Measurements from ENCODE around the gene ARHGAP33. TPM values are rescaled to one million over a fixed set of nuclear protein-coding genes. Genes with fewer than 3 reads are reported as not detected.

Gene ARHGAP33
- total RNA-seq, 1 experiment from 2014 or later: 19.5 TPM

DNA sequence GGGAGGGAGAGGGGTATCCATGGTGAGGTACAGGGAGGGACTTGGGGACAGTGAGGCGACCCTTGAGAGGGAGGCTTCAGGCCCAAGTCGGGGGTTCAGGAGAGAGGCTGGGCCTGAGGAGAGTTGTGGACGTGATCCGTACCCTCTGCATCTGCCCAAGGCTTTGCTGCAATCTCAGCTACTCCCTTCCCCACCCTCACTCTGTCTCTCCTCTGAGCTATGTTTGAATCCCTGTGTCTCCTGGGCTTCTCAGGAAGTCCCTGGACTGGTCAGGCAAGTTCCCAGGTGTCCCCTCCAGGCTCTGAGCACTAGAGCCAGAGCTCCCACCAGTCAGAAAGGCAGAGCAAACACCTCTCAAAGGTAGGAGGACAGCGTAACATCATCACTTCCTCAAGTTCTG is 25.2 kb upstream of the ARHGAP33 start:
- Histone ChIP-seq H3K4me2 (ENCODE audit: insufficient read depth, insufficient read length, low read length) (no peak overlapping the region), H2BK120ac (ENCODE audit: low read depth, low read length, poor library complexity, severe bottlenecking) (no peak overlapping the region)
- DNase-seq: no peak

More for the DNA sequence above, 25.2 kb upstream of the ARHGAP33 start:
- Mint-ChIP-seq H3K36me3 (ENCODE audit: insufficient read depth in 1 of 3, low read depth in 3 of 3) (peaks cover 0 to 8% (median 6%) of the 10 kb centered on the region in 3 experiments; a peak in 3 of 7 replicates), H3K4me3 (no peak overlapping the region; a peak in 1 of 5 replicates), H3K27ac (no peak overlapping the region), H3K27me3 (ENCODE audit: low read depth) (peaks cover 3% of the 10 kb centered on the region), H3K9me3 (no peaks in the 10 kb centered on the region), H3K4me1 (peaks cover 17 to 24% of the 10 kb centered on the region in 2 experiments)
- Histone ChIP-seq H3K27me3 (ENCODE audit: insufficient read depth, low read length) (no peaks in the 10 kb centered on the region), H2BK5ac (ENCODE audit: insufficient read length, low read length) (no peak overlapping the region), H2BK15ac (ENCODE audit: low read depth, low read length) (no peak overlapping the region), H3K23me2 (ENCODE audit: insufficient read length, low read depth, low read length, poor library complexity, severe bottlenecking) (peaks cover 10% of the 10 kb centered on the region), H3K79me1 (ENCODE audit: insufficient read depth, low read depth, low read length, poor library complexity, severe bottlenecking) (peaks cover 3% of the 10 kb centered on the region), H3K4me1 (ENCODE audit: insufficient read depth, low read length) (peaks cover 4% of the 10 kb centered on the region; the same call in 1 of the 2 replicates), H4K20me1 (ENCODE audit: control insufficient read depth, insufficient read depth, insufficient read length) (no peaks in the 10 kb centered on the region), H3T11ph (ENCODE audit: low read length) (no peak overlapping the region), H3K14ac (ENCODE audit: insufficient read depth, low read length) (no peak overlapping the region), H4K5ac (ENCODE audit: insufficient read length, low read depth, low read length) (no peak overlapping the region), H2BK12ac (ENCODE audit: insufficient read length, low read depth, low read length) (no peak overlapping the region), H2AFZ (ENCODE audit: low read length) (no peak overlapping the region), H3K79me2 (ENCODE audit: insufficient read depth, low read length) (no peaks in the 10 kb centered on the region), H4K91ac (ENCODE audit: insufficient read length, low read depth, low read length) (no peak overlapping the region), H3K9ac (ENCODE audit: extremely low read depth, insufficient read length, low read length) (no peak overlapping the region), H3K27ac (ENCODE audit: insufficient read length, low read depth, low read length) (no peak overlapping the region), H3K23ac (ENCODE audit: insufficient read length, low read depth, low read length) (no peak overlapping the region), H2BK20ac (ENCODE audit: low read depth, low read length, poor library complexity, severe bottlenecking) (no peak overlapping the region), H2AK5ac (ENCODE audit: insufficient read length, low read length) (no peak overlapping the region), H3K4ac (ENCODE audit: low read depth, low read length) (no peak overlapping the region), H3K9me3 (ENCODE audit: control insufficient read depth, low read depth, low read length) (no peaks in the 10 kb centered on the region), H4K8ac (replicated peaks; ENCODE audit: insufficient read length, low read depth, low read length) (no peak overlapping the region), H3K18ac (ENCODE audit: insufficient read length, low read depth, low read length) (no peak overlapping the region), H3K56ac (ENCODE audit: insufficient read length, low read depth, low read length) (no peak overlapping the region)
- TF ChIP-seq, protein P1, sequence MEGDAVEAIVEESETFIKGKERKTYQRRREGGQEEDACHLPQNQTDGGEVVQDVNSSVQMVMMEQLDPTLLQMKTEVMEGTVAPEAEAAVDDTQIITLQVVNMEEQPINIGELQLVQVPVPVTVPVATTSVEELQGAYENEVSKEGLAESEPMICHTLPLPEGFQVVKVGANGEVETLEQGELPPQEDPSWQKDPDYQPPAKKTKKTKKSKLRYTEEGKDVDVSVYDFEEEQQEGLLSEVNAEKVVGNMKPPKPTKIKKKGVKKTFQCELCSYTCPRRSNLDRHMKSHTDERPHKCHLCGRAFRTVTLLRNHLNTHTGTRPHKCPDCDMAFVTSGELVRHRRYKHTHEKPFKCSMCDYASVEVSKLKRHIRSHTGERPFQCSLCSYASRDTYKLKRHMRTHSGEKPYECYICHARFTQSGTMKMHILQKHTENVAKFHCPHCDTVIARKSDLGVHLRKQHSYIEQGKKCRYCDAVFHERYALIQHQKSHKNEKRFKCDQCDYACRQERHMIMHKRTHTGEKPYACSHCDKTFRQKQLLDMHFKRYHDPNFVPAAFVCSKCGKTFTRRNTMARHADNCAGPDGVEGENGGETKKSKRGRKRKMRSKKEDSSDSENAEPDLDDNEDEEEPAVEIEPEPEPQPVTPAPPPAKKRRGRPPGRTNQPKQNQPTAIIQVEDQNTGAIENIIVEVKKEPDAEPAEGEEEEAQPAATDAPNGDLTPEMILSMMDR (conservative IDR thresholded peaks at IDR 0.05): no peak
- no CpG with 5 or more reads among the region's 5 CpGs for WGBS (ENCODE audit: extremely low coverage, insufficient read length, low lambda C conversion rate)

All from H9 (cell line).